HepG2 (cell line): ENCODE results near the gene OPRL1. TPM values are rescaled to one million over a fixed set of nuclear protein-coding genes. Genes with fewer than 3 reads are reported as not detected.

ENCODE experiments used
- ARNT ChIP-seq: fragments of 450-650 bp; IDR thresholded peaks from 2 replicates; pipeline ENCODE4 v1.6.1; 2017
- BRD4 ChIP-seq: sonication (generic); formaldehyde crosslinking; IDR thresholded peaks from 2 replicates; pipeline ENCODE4 v1.4.0; 2020; ENCODE audit warnings: missing genetic modification reagents
- CCAR2 ChIP-seq: fragments of 200-400 bp; formaldehyde crosslinking; optimal IDR thresholded peaks from 2 replicates; pipeline ENCODE3; 2018; ENCODE audit warnings: low read depth, mild to moderate bottlenecking, low read length, moderate library complexity
- CREBL2 ChIP-seq: sonication (generic); formaldehyde crosslinking; IDR thresholded peaks from 2 replicates; pipeline ENCODE4 v1.8.1; 2023; ENCODE audit warnings: missing genetic modification reagents, mild to moderate bottlenecking, borderline replicate concordance
- KDM5B ChIP-seq: sonication (generic); formaldehyde crosslinking; IDR thresholded peaks from 2 replicates; pipeline ENCODE4 v1.4.0; 2020; ENCODE audit warnings: missing genetic modification reagents, mild to moderate bottlenecking, borderline replicate concordance
- KDM6A ChIP-seq: IDR thresholded peaks from 2 replicates; pipeline ENCODE4 v1.6.1; 2016; ENCODE audit warnings: low read depth
- MIER3 ChIP-seq: IDR thresholded peaks from 2 replicates; pipeline ENCODE4 v1.6.1; 2016; ENCODE audit warnings: missing compliant biosample characterization, borderline replicate concordance
- SCMH1 ChIP-seq: sonication (generic); formaldehyde crosslinking; IDR thresholded peaks from 2 replicates; pipeline ENCODE4 v1.9.0; 2021; ENCODE audit warnings: missing genetic modification reagents, mild to moderate bottlenecking, borderline replicate concordance
- ZBTB1 ChIP-seq: sonication (generic); formaldehyde crosslinking; IDR thresholded peaks from 2 replicates; pipeline ENCODE4 v1.4.0; 2020; ENCODE audit warnings: missing genetic modification reagents, borderline replicate concordance
- ZBTB2 ChIP-seq: sonication (generic); formaldehyde crosslinking; IDR thresholded peaks from 2 replicates; pipeline ENCODE4 v1.8.0; 2022; ENCODE audit warnings: low read depth, missing genetic modification reagents
- ZKSCAN1 ChIP-seq: fragments of 150-350 bp; IDR thresholded peaks from 2 replicates; pipeline ENCODE4 v1.6.1; 2014; ENCODE audit warnings: low read length
- ZNF143 ChIP-seq: sonication (generic); formaldehyde crosslinking; IDR thresholded peaks from 2 replicates; pipeline ENCODE4 v1.4.0; 2020; ENCODE audit warnings: missing genetic modification reagents
- ZNF24 ChIP-seq: fragments of 450-650 bp; IDR thresholded peaks from 2 replicates; pipeline ENCODE4 v1.6.1; 2017; ENCODE audit warnings: antibody characterized with exemption, mild to moderate bottlenecking
- ZNF275 ChIP-seq: sonication (generic); formaldehyde crosslinking; IDR thresholded peaks from 2 replicates; pipeline ENCODE4 v1.8.0; 2022; ENCODE audit warnings: missing genetic modification reagents, mild to moderate bottlenecking, inconsistent platforms, borderline replicate concordance
- ZNF569 ChIP-seq: sonication (generic); formaldehyde crosslinking; IDR thresholded peaks from 2 replicates; pipeline ENCODE4 v1.5.0; 2020; ENCODE audit warnings: mild to moderate bottlenecking, missing genetic modification reagents, moderate library complexity, borderline replicate concordance
- ZSCAN12 ChIP-seq: sonication (generic); formaldehyde crosslinking; IDR thresholded peaks from 2 replicates; pipeline ENCODE4 v1.9.0; 2021; ENCODE audit warnings: mild to moderate bottlenecking, missing genetic modification reagents
- polyA plus RNA-seq, 8 experiments: library from polyadenylated mRNA; depleted of rRNA in 3 of 8; stranded (reverse) in 7 of 8; unstranded in 1 of 8; fragments of >200 nt; fragmentation: Illumina TruSeq in 4 of 8; extraction: Trizol in 4 of 8; gene quantifications; 2 replicates each; pipeline versions ENCODE4 v1.2.1 to v1.2.3, GENCODE V29; 2011 to 2016; ENCODE audit warnings: low read depth in 4 of 8, missing spikeins in 1 of 8, mixed read lengths in 1 of 8; ENCODE audit not compliant: insufficient read depth in 1 of 8
- total RNA-seq, 5 experiments: library from RNA; depleted of rRNA; stranded (reverse); fragments of >200 nt; fragmentation: Illumina TruSeq; extraction: Trizol; gene quantifications; 2 replicates each; pipeline ENCODE4 v1.2.3, GENCODE V29; 2016; ENCODE audit warnings: low read depth in 1 of 5
- TF ChIP-seq, protein P1 (sequence below): sonication (generic); formaldehyde crosslinking; IDR thresholded peaks from 2 replicates; pipeline ENCODE4 v1.4.0; 2020; ENCODE audit warnings: mild to moderate bottlenecking, low read depth, missing genetic modification reagents
- TF ChIP-seq, protein P2 (sequence below): sonication (generic); formaldehyde crosslinking; IDR thresholded peaks from 2 replicates; pipeline ENCODE4 v1.4.0; 2020; ENCODE audit warnings: mild to moderate bottlenecking, missing genetic modification reagents
- TF ChIP-seq, protein P3 (sequence below): sonication (generic); formaldehyde crosslinking; conservative IDR thresholded peaks from 2 replicates; pipeline ENCODE4 v1.4.0; 2020; ENCODE audit warnings: missing genetic modification reagents
- TF ChIP-seq, protein P4 (sequence below): sonication (generic); formaldehyde crosslinking; conservative IDR thresholded peaks from 2 replicates; pipeline ENCODE4 v1.5.0; 2020; ENCODE audit warnings: missing genetic modification reagents
- TF ChIP-seq, protein P5 (sequence below): IDR thresholded peaks from 2 replicates; pipeline ENCODE4 v1.6.1; 2012; ENCODE audit warnings: low read depth, low read length, improper control_type of control experiment

OPRL1 gene
- total and polyA plus RNA-seq, 2 of the 13 experiments (the other 11 are each of a cell fraction or from before 2014, with no cell fraction given): 0.35 to 0.71 TPM

- no peak for TF ChIP-seq ZBTB2 (CRISPR knock-in tag)
- no peak for TF ChIP-seq SCMH1 (CRISPR knock-in tag)
- TF ChIP-seq ZBTB1 (CRISPR knock-in tag): 0 out of 2 replicates have a peak, but pooled peaks have one; percentile 5
- TF ChIP-seq, protein P1, sequence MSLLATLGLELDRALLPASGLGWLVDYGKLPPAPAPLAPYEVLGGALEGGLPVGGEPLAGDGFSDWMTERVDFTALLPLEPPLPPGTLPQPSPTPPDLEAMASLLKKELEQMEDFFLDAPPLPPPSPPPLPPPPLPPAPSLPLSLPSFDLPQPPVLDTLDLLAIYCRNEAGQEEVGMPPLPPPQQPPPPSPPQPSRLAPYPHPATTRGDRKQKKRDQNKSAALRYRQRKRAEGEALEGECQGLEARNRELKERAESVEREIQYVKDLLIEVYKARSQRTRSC (CRISPR knock-in tag): no peak
- TF ChIP-seq, protein P2, sequence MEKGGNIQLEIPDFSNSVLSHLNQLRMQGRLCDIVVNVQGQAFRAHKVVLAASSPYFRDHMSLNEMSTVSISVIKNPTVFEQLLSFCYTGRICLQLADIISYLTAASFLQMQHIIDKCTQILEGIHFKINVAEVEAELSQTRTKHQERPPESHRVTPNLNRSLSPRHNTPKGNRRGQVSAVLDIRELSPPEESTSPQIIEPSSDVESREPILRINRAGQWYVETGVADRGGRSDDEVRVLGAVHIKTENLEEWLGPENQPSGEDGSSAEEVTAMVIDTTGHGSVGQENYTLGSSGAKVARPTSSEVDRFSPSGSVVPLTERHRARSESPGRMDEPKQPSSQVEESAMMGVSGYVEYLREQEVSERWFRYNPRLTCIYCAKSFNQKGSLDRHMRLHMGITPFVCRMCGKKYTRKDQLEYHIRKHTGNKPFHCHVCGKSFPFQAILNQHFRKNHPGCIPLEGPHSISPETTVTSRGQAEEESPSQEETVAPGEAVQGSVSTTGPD (CRISPR knock-in tag): no peak
- TF ChIP-seq, protein P3, sequence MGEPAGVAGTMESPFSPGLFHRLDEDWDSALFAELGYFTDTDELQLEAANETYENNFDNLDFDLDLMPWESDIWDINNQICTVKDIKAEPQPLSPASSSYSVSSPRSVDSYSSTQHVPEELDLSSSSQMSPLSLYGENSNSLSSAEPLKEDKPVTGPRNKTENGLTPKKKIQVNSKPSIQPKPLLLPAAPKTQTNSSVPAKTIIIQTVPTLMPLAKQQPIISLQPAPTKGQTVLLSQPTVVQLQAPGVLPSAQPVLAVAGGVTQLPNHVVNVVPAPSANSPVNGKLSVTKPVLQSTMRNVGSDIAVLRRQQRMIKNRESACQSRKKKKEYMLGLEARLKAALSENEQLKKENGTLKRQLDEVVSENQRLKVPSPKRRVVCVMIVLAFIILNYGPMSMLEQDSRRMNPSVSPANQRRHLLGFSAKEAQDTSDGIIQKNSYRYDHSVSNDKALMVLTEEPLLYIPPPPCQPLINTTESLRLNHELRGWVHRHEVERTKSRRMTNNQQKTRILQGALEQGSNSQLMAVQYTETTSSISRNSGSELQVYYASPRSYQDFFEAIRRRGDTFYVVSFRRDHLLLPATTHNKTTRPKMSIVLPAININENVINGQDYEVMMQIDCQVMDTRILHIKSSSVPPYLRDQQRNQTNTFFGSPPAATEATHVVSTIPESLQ: no peak
- no peak for TF ChIP-seq CCAR2
- no peak for TF ChIP-seq ZNF275 (CRISPR knock-in tag)
- no peak for TF ChIP-seq ZNF143 (CRISPR knock-in tag)
- no peak for TF ChIP-seq MIER3 (CRISPR knock-in tag)
- no peak for TF ChIP-seq ZSCAN12 (CRISPR knock-in tag)
- peak; percentile 19; the same call in 1 of the 2 replicates for TF ChIP-seq BRD4 (CRISPR knock-in tag)
- TF ChIP-seq, protein P4, sequence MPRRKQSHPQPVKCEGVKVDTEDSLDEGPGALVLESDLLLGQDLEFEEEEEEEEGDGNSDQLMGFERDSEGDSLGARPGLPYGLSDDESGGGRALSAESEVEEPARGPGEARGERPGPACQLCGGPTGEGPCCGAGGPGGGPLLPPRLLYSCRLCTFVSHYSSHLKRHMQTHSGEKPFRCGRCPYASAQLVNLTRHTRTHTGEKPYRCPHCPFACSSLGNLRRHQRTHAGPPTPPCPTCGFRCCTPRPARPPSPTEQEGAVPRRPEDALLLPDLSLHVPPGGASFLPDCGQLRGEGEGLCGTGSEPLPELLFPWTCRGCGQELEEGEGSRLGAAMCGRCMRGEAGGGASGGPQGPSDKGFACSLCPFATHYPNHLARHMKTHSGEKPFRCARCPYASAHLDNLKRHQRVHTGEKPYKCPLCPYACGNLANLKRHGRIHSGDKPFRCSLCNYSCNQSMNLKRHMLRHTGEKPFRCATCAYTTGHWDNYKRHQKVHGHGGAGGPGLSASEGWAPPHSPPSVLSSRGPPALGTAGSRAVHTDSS (CRISPR knock-in tag): no peak
- TF ChIP-seq ZNF569: no peak
- TF ChIP-seq CREBL2: no peak
- no peak for TF ChIP-seq ZKSCAN1
- TF ChIP-seq ZNF24: no peak
- no peak for TF ChIP-seq KDM5B (CRISPR knock-in tag)
- no peak for TF ChIP-seq ARNT
- TF ChIP-seq KDM6A: no peak
- TF ChIP-seq, protein P5, sequence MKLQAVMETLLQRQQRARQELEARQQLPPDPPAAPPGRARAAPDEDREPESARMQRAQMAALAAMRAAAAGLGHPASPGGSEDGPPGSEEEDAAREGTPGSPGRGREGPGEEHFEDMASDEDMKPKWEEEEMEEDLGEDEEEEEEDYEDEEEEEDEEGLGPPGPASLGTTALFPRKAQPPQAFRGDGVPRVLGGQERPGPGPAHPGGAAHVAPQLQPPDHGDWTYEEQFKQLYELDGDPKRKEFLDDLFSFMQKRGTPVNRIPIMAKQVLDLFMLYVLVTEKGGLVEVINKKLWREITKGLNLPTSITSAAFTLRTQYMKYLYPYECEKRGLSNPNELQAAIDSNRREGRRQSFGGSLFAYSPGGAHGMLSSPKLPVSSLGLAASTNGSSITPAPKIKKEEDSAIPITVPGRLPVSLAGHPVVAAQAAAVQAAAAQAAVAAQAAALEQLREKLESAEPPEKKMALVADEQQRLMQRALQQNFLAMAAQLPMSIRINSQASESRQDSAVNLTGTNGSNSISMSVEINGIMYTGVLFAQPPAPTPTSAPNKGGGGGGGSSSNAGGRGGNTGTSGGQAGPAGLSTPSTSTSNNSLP: no peak
Measured at GRCh38 chr20:64062276-64062595, 17.6 kb upstream of the OPRL1 start (continued).
